RWPE1 (cell line): ENCODE data around the gene CHI3L1.

Source experiments
- CTCF ChIA-PET: fragments of 350-600 bp; sonication (Branson Sonifier 250); formaldehyde crosslinking; extraction: SDS; loops from one replicate; lab custom pipeline; 2021; lab: Yijun Ruan, JAX
- POLR2A ChIA-PET: fragments of 400-600 bp; formaldehyde crosslinking; extraction: SDS; loops from one replicate; lab custom pipeline; 2020; ENCODE audit warnings: antibody characterized with exemption; ENCODE audit not compliant: low non-redundant PET; lab: Yijun Ruan, JAX
- DNase-seq: peaks from one replicate; pipeline ENCODE4 v3.0.0; 2012; ENCODE audit warnings: low spot score
- H3K27ac ChIP-seq: fragments of 450-650 bp; 2 replicates; pipeline ENCODE4 v1.5.1; 2017
- CTCF ChIP-seq: fragments of 450-650 bp; conservative IDR thresholded peaks from 2 replicates; pipeline ENCODE4 v1.5.1; 2017; ENCODE audit warnings: low read depth, mild to moderate bottlenecking

Gene CHI3L1

DNA sequence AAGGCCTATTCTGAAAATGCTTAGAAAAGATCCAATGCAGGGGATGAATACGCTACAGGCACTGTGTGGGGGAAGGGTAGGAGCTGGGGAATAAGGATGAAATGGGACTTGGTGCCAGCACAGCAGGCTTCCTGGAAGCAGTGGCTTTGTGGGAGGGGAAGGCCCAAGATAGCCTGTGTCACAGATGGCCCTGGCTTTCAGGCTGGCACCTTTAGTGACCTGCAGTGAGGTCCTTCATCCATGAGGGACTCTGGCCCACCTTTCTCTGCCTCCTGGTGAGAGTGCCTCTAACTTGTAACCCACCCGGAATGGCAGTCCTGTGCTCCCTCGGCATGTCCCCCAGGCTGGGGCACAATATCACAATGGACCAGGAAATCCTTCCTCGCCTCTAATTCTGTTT, 919 bp downstream of the CHI3L1 start:
- peak overlapping the region; percentile 65; the same call in 1 of the 2 replicates for H3K27ac ChIP-seq
- CTCF ChIA-PET: interaction anchor here (0.7 to 4.0 kb wide), 6 partner anchors 13 to 1251 kb away, joined by 3 to 25 read pairs (median 4); no protein-coding TSS in a partner anchor
- no peak for DNase-seq
- POLR2A ChIA-PET: no interaction called here
- no peak for TF ChIP-seq CTCF

DNA sequence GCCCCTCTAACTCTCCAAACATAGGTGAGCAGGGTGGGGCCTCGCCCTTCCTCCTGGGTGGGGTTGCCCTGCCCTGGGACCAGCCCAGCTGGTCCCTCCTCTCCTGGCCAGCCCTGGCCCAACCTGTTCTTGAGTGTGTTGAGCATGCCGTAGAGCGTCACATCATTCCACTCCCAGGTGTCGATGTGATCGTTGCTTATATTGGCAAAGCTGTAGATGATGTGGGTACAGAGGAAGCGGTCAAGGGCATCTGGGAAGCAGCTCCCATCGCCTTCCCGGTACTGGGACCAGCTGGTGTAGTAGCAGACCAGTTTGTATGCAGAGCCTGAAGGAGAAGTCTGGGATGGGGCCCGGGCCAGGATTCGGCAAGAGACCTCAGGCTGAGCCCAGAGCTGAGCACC, 1.4 kb downstream of the CHI3L1 start:
- H3K27ac ChIP-seq: no peak overlapping the region
- CTCF ChIA-PET: interaction anchor here (0.7 to 4.0 kb wide), 5 partner anchors 13 to 1250 kb away, joined by 3 to 25 read pairs (median 4); no protein-coding TSS in a partner anchor

DNA sequence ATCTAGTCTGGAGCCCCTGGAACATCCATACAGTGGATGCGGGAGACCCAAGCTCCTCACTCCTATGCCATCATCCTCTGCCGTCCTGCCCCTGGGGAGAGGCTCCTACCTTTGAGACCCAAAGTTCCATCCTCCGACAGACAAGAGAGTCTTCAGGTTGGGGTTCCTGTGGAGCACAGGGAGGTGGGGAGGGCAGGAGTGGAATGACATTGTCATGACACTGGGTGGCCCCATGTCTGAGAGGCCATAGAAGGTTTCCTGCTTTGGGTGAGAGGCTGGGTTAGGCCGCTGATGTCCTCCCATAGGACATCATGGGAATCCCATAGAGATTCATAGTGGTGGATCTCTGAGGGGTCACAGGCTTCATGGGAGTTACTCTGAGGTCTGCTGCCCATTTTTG, 2.0 kb downstream of the CHI3L1 start:
- no peak for DNase-seq
- no peak for TF ChIP-seq CTCF
- CTCF ChIA-PET: interaction anchor here (1.4 to 4.0 kb wide), 3 partner anchors 12 to 32 kb away, joined by 8 to 25 read pairs (median 23); no protein-coding TSS in a partner anchor
- H3K27ac ChIP-seq: no peak overlapping the region
- POLR2A ChIA-PET: no interaction called here

More for the DNA sequence above, 1.4 kb downstream of the CHI3L1 start:
- POLR2A ChIA-PET: no interaction called here
- no peak for TF ChIP-seq CTCF
- DNase-seq: no peak

DNA sequence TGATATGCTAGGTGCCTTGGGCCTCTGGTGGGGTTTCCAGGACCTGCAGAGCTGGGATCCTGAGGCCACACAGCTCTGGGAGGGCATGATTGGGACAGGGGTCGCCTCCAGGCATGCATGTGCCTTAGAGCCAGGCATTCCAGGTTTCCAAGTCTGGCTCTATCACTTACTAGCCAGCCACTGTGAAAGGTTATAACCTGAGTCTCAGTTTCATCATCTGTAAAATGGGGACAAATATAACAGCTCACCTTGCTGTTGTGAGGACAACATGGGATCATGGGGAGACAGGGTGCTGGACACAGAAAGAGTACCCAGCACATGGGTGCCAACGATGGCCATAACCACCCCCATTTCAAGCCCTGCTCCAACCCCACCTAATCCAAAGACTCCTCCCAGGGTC, 2.7 kb downstream of the CHI3L1 start:
- no peak for DNase-seq
- ChIA-PET POLR2A (no interaction called here), CTCF (interaction anchor here (4.0 kb wide), 1 partner anchor 12 kb away, joined by 23 read pairs; no protein-coding TSS in a partner anchor)
- H3K27ac ChIP-seq: no peak overlapping the region
- TF ChIP-seq CTCF: no peak

GRCh38 chr1:203182387-203182953, 4.0 kb downstream of the CHI3L1 start:
- DNase-seq: no peak
- no peak overlapping the region for H3K27ac ChIP-seq
- CTCF ChIA-PET: interaction anchor here (0.6 to 4.0 kb wide), 3 partner anchors 10 to 997 kb away, joined by 3 to 23 read pairs (median 3); no protein-coding TSS in a partner anchor

More at GRCh38 chr1:203182387-203182953, 4.0 kb downstream of the CHI3L1 start:
- POLR2A ChIA-PET: no interaction called here
- TF ChIP-seq CTCF: no peak
